ENCODE results near the gene ADSL.

The ADSL gene

DNA sequence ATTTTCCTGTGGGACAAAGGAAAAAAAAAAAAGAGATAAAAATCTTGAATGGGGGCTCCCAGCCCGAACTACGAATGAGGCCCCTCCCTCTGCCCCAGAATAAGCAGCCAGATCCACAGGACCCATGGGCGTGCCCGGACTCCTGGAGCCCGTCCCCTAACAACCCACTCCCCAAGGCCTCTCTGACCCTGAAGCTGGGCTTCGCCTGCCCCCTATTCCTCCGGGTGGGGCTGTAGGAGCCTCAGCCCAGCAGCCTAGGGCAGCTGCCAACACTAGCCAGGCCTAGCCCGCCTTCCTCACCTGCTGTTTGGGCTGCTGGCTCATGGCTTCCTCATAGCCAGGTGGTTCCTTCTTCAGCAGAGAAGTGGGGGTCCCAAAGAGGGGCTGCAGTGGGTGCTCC, 70.7 kb downstream of the ADSL start:
- DNase-seq (ENCODE audit: low read depth, low spot score): no peak

DNA sequence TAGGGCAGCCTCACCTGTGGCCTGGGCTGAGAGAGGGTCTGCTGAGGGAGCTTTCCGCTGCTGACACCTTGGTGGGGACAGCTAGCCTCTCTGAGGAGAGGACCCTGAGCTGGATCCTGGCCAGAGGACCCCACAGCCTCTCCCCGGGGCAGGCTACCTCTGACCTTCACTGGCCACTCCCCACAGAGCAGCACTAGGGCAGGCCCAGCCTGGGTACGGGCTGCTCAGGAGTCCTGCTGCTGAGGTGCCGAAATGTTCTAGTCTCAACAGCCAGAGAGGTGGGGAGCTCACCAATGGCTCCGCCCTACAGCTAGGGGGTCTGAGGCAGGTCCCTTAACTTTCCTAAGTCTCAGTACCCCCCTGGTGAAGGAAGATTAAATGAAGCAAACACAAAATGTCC, 71.6 kb downstream of the ADSL start:
- DNase-seq (ENCODE audit: low read depth, low spot score): no peak

DNA sequence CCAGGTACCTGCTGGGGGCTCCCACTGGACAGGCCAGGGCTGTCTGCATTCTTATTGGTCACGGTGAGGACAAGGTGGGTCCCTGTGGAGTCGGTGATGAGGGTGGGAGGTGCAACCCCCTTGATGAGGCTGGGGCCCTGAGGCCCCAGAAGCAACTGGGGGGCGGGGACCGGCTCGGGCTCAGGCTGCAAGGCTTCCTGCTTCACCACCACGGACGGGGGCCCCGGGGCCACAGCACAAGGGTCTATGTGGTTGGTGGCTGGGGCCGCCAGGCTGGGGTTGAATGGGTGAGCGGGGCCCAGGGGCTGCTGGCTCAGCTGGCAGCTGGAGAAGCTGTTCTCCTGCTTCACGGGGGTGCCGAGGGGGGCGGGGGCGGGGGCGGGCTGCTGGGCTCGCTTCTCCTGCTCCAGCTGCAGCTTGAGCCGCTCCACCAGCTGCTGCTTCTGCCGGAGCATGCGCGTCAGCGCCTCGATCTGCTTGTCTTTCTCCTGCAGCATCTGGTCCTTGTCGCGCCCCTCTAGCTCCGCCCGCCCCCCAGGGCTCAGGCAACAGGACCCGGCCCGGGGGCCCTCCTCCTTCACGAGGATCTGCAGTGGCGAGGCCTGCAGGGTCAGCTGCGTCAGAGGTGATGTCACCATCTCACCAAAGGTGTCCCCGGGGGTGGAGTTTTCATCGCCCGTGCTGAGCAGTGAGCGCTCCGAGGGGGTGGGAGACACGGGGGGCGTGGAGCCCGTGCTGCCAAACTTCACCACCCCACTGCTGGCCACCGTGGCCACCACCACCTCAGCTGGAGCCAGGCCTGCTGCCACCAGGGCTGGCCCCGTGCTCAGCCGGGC, 72.3 kb downstream of the ADSL start:
- no peak for DNase-seq (ENCODE audit: low read depth, low spot score)

DNA sequence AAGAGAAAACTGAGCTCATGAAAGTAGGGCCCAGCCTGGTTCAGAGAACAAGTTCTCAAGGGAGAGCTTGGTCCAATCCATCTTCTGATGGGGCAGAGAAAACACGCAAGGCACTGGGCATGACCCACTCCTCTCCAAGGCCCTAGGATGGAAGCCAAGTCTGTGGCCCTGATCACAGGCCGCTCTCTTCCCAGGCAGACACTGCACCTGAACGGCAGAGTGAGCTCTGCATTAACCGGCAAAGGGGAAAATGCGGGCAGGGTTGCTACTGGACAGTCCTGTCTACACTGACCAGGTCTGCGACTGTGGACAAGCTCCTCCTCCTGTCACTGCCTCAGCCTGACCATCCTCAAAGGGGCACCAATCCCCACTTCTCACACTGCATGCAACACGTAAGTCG, 73.4 kb downstream of the ADSL start:
- no peak for DNase-seq (ENCODE audit: low read depth, low spot score)

DNA sequence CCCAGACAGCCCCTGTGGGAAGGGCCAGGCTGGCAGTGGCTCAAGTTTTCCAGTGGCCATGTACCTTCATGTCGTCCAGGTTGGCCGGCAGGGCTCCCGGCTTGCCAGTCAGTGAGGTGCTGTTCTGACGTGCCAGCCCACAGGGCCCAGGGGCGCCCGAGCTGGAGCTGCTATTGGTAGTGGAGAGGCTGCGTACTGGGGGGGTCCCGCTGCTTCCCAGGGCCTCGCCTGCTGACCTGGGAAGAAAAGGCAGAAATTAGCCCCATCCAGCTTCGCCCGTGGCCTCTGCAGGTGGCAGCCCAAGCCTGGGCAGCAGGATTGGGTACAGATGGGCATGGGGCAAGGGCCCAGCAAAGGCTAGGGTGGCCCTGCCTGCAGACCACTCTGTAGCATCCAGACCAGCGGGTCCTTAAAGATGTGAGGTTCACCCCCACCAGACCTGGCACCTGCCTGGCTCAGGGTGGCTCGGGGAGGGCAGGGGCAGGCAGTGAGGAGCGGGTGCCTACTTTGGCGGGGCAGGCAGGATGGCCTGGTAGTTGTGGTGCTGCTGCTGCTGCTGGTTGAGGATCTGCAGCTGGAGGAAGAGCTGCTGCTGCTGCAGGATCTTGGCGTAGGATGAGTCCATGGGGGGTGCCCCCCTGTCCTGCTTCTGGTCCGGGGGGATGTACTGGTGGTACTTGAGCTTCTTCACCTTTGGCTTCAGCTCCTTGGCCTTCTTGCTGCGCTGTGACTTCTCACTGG, 74.2 kb downstream of the ADSL start:
- DNase-seq (ENCODE audit: low read depth, low spot score): no peak

DNA sequence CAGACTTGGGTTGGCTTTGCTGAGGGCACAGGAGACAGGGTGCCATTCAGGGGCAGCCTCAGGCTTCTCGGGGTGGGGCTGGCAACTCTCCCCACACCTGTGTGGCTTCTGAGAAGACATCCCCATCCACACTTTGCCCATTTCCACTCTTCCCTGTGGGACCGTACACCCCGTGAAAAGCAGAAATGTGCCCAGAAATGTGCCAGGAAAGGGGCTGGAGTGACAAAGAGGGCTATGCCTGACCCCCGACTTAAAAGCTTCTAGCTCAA, 74.7 kb downstream of the ADSL start:
- DNase-seq (ENCODE audit: low read depth, low spot score): no peak

DNA sequence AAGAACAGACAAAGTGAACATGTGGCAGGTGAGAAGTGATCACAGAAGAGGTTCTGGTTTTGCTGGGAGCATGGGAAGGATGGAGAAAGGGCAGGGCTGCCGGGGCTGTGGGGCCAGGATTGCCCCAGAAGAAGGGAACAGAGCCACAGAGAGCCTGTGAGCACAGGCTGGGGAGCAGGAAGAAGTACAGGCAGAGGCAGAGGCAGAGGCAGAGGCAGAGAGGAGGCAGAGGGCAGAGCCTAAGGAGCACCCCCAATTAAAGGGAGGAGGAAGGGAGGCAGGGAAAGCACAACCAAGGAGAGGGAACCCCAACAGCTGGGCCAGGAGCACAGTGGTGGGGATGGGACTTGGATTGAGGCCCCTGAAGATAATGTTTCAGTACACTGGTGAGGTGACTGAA, 75.6 kb downstream of the ADSL start:
- DNase-seq (ENCODE audit: low read depth, low spot score): no peak

DNA sequence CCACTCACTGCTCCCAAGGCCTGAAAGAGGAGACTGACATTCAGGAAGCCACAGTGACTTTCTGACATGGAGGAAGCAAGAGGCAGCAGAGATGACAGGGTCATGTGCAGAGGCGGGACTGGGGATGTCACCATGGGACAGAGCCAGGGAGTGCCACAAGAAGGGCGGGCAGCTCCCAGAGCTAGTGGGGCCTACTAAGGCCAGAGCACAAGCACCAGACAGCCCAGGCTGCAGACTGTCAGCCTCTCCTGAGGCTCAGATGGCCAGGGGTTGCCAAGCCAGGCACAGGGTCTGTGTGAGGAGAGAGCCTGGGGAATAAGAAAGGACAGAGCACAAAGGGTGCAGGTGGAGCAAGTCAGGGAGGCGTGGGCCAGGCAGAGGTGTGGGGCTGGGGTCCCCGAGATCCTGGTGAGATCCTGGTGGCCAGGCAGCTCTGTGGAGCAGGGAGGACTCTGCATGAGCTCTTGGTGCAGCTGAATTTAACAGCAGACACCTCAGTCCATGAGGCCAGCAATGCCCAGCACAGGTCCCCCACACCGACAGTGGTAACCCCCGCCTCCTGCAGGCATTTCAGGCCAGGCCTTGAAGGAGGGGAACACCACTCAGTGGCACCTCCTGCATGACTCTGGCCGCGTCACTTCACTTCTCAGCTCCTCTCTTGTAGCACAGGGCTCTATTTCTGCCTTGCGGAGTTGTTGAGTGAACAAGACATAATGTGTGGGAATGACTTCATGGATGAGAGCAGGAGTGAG, 76.4 kb downstream of the ADSL start:
- no peak for DNase-seq (ENCODE audit: low read depth, low spot score)

DNA sequence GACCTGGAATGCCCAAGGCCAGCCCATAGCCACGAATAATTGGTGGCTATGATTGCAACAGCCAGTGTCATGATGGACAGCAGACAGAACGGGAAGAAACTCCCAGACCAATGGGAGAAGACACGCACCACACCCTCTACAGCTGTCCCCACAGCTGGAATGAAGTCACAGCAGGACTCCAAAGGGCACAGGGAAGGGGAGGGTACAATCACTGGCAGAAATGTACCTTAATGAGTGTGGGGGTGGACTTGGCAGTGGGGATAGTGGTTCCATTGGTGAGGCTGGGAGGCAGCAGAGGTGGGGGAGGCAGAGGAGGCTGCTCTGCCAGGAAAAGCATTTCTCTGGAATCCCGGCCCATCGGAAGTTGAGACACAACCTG, 77.0 kb downstream of the ADSL start:
- no peak for DNase-seq (ENCODE audit: low read depth, low spot score)

DNA sequence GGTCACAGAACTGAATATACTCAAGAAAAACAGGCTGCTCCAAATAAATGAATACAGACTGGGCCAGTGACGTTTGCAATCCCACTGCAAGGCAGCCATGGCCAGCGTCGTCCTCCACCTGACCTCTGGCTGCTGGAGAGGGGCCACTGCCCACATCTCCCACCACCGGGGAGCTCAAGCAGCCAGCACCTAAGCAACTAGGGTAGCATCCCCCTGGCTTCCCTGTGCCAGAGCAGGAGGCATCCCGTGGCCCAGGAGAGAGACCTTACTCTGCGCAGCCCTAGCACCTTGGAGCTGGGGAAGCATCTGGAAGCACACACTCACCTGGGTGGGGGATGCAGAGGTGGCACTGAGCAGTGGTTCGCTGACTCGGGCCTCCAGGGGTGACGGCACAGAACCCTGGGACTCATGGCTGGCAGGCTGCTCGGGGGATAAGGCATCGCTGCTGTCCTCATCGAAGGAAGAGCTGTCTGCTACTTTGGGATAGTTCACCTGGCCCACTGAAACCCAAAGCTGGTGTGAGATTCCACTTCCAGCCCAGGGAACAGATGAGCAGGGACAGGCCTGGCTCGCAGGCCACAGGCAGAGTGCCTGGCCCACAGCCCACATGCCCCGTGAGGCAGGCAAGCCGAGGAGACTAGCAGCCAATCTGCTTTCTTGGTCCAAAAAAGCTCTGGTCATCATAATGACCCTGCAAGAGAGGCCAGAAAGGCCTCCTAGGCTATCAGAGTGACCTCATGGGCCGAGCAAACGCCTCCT, 77.8 kb downstream of the ADSL start:
- DNase-seq (ENCODE audit: low read depth, low spot score): no peak

DNA sequence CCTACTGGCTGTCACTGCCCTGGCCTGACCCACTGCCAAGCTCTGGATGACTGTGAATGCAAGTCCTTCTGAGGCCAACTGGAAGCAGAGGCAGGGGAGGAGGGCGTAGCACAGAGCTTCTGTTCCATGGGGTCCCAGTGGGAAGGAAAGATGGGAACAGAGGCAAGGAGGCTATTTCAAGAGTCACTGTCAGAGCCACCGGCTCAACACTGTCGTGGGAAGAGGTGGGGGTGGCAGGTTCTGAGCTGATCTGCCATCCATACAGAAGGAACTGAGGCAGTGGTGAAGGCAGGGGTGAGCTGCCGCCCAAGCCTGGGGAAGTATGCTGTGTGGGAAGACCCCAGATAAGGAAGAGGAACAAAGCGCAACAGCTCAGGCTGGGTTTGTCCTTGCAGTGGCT, 78.8 kb downstream of the ADSL start:
- DNase-seq (ENCODE audit: low read depth, low spot score): no peak

DNA sequence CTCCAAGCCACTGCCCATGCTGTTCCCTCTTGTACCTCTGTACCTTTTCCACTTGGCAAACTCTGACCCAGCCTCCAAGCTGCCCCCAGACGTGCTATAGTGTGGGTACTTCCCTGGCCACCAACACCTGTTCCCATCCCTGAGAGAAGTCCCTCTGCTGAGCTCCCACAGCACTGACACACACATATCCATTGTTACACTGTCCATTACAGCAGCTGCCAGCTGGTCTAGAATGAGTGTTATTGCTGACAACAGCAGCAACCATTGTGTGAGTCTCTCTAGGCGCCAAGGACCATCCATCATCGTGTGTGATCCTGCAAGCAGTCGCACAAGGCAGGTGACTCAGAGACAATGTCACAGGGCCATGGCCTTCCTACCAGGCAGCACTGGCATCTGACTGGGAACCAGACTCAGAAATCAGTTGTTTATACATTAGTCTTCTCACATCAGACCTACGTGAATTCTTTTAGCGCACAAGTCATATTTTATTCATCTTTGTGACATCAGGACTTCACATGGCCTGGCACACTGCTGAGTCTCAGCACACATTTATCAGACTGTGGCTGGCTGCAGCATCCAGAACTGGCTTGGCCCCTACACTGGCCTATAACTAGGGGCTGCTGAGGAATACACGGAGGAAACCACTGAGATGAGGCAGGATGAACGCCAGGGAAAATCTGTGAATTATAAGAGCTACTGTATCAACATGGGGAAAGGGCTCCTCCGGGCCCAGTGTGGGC, 80.5 kb downstream of the ADSL start:
- no peak for DNase-seq (ENCODE audit: low read depth, low spot score)

DNA sequence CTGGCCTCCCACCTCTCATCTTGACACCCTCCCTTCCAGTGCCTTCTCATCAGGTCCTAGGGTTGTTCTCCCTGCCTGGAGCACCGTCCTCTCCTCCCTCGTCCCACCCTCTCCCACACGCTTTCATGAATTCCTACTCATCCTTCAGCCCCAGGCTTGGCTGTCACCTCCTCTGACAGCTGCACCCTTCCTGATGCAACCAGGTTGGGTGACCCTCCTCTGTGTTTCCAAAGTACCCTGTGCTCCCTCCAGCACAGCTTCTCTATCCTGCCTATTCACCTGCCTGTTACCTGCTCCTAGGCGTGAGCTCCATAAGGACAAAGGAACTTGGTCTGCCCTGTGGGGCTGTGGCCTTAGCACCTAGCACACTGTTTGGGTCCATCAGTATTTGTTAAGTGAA, 82.5 kb downstream of the ADSL start:
- DNase-seq (ENCODE audit: low read depth, low spot score): no peak

DNA sequence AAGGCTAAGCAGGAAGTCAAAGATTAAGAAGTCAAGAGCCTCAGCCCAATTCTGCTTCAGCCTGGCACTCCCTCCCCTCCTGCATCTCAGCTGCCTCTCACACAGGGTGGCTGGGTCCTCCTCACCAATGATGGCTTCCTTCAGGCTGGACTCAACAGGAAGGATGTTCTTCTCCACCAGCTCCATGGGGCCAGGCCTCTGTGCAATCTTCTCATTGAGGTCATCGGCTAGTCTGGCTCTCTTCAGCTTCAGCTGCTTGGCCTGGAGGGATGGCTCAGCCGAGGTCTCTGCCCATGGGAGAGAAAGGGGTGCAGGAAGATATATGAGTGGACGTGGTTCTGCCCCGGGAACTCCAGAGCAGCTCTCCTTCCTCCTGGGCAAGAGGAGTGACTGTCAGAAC, 83.2 kb downstream of the ADSL start:
- DNase-seq (ENCODE audit: low read depth, low spot score): no peak

DNA sequence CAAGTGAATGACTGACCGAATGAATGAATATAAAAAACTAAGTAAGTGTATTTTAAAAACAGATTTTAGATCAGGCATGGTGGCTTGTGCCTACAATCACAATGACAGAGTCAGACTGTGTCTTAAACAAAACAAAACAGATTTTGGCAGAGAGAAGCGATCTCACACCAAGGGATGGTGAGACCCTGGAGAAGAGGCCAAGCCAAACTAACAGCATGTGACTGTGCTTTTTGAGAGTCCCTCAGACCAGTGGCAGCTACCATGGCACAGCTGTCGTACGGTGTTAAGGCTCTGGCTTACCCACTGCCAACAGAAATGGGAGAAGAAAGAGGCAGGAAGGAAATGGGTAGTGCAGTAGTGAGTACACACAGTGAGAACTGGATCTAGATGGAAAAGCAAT, 84.7 kb downstream of the ADSL start:
- DNase-seq (ENCODE audit: low read depth, low spot score): no peak

DNA sequence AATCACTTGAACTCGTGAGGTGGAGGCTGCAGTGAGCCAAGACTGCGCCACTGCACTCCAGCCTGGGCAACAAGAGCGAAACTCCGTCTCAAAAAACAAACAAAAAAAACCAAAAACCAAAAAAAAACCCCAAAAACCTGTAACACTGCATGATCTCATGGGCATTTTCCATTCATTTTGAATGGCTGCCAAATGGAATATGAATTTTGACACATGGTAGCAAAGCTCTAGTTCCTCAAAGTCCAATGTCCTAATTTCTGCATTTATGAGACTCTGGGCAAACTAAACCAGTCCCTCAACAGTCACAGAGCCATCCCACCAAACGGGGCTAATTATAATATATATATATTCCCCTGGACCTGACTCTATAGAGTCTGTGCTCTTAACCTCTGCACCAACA, 85.9 kb downstream of the ADSL start:
- no peak for DNase-seq (ENCODE audit: low read depth, low spot score)

DNA sequence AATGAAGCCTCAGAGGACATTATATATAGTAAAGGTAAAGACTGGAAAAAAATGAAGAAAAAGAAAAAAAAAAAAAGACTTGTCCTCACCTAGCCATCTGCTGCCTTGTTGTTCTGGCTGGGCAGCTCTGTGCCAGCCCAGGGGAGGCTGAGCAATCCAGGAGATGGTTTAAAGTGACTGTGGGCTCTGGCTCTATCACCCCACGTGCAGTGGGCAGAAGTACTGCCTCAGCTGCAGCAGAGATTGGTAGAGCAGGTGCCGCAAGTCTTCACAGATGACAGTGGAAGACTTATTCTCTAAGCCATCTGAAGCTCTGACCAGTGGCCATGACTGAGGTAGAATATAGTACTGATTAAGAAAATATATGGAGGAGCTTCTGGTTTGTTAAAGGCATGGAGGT, 86.3 kb downstream of the ADSL start:
- DNase-seq (ENCODE audit: low read depth, low spot score): no peak

DNA sequence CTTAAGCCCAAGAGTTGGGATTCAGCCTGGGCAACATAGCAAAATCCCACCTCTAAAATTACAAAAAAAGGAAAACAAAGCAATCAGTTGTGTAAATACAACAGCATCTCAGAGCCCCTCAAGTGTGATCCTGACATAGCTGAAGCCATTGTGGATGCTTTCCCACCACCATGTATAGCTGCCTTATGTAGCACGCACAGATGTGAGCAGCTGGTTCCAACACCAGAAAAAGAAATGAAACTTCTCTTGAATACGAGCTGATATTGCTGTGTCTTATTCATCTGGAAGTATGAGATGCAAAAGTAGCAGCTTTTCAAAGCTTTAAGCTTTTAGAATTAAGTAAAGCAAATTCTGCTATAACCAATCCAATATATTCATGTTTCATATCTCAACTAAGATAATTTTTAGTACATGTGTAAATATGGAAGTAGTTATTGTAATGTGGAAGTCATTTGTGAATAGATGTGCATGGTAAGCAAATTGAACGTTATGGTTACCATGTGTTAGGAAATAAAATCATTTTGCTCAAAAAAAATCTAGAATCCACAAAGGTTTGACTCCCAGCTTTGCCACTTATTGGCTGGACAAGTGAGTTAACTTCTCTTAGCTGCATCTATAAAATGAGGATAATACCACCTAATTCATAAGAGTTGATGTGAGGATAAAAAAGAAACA, 87.3 kb downstream of the ADSL start:
- no peak for DNase-seq (ENCODE audit: low read depth, low spot score)

DNA sequence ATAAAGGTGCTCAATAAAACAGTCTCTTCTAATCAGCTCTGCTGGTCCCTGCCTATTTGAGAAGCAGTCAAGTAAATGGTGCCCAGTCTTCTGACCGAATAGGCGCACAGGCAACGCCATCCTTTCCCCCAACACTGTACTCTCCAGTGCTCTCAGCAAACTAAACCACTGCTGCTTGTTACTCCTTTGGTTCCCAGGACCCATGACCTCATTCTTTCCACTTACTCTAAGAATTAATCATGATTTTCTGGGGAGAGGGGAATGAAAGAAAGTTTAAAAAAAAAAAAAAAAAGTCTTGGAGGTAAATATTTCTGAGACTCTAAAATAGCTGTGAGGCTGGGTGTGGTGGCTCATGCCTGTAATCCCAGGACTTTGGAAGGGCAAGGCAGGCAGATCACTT, 87.8 kb downstream of the ADSL start:
- DNase-seq (ENCODE audit: low read depth, low spot score): no peak

DNA sequence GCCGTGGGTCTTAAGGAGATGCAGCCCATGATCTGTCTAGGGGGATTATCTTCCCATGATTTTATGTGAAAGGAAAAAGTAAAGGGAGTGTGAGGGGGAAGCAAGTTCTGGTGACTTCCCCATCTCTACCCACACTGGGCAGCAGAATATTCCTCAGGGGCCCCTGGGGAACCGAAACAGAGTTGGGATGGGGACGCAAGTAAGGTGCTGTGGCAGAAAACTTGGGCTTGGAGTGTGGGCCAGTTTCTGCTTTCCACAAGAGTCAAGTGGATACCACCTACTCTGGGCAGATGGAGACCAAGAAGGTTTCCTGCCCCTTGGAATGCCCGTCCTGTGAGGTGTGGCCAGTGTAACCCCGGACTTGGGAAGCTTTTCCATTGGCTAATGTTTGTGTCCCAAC, 88.4 kb downstream of the ADSL start:
- no peak for DNase-seq (ENCODE audit: low read depth, low spot score)
